Sigmoid colon (tissue), 4 donors: ENCODE results near the gene KCNA2.

Experiments used
- EP300 ChIP-seq, 4 donors: sonication (generic); formaldehyde crosslinking; IDR thresholded peaks; one replicate each; pipeline ENCODE4 v1.6.1; 2017; ENCODE audit warnings: antibody characterized with exemption in 4 of 4
- POLR2A ChIP-seq, 2 donors: fragments of 450-650 bp; IDR thresholded peaks; one replicate each; pipeline ENCODE4 v1.6.1; 2016; ENCODE audit warnings: antibody characterized with exemption in 2 of 2, mild to moderate bottlenecking in 2 of 2, moderate library complexity in 2 of 2
- POLR2AphosphoS5 ChIP-seq, 4 donors: sonication (generic); formaldehyde crosslinking; IDR thresholded peaks; one replicate each; pipeline ENCODE4 v1.6.1; 2017; ENCODE audit warnings: antibody characterized with exemption in 4 of 4
- TF ChIP-seq, protein P1 (sequence below), 4 experiments: fragments of 450-650 bp in 3 of 4; fragments of 200-600 bp in 1 of 4; IDR thresholded peaks; one replicate each; pipeline ENCODE4 v1.5.1; 2016 to 2019; ENCODE audit warnings: antibody characterized with exemption in 4 of 4, mild to moderate bottlenecking in 3 of 4, moderate library complexity in 2 of 4

DNA sequence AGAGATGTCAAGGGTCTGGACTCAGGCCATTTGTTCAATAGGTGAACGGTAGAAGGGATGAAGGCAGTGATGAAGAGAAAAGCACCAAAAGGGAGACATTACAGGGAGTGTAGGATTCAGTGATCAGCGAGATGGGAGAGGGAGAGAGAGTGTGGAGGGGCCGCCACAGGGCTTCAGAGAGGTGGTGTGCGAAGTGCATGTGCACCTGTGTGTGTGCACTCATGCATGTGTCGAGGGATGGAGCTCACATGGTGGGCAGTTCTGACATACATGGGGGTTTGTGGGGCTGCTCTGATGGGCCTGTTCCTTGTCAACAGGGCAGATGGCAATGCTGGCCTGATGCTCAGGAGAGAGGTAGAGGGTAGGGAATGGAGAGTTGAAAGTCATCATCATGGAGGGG lies 11.4 kb upstream of the KCNA2 start:
- TF ChIP-seq, protein P1, sequence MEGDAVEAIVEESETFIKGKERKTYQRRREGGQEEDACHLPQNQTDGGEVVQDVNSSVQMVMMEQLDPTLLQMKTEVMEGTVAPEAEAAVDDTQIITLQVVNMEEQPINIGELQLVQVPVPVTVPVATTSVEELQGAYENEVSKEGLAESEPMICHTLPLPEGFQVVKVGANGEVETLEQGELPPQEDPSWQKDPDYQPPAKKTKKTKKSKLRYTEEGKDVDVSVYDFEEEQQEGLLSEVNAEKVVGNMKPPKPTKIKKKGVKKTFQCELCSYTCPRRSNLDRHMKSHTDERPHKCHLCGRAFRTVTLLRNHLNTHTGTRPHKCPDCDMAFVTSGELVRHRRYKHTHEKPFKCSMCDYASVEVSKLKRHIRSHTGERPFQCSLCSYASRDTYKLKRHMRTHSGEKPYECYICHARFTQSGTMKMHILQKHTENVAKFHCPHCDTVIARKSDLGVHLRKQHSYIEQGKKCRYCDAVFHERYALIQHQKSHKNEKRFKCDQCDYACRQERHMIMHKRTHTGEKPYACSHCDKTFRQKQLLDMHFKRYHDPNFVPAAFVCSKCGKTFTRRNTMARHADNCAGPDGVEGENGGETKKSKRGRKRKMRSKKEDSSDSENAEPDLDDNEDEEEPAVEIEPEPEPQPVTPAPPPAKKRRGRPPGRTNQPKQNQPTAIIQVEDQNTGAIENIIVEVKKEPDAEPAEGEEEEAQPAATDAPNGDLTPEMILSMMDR (IDR thresholded peaks at IDR 0.05), result no peak
- TF ChIP-seq POLR2A (IDR thresholded peaks at IDR 0.05), result no peak
- TF ChIP-seq POLR2AphosphoS5 (IDR thresholded peaks at IDR 0.05), result no peak
- no peak for TF ChIP-seq EP300 (IDR thresholded peaks at IDR 0.05)
